Endothelial cell (in vitro differentiated cells): Measurements from ENCODE around the gene NUMA1. TPM values are rescaled to one million over a fixed set of nuclear protein-coding genes. Genes with fewer than 3 reads are reported as not detected.

ENCODE experiments used
- DNase-seq: peaks from one replicate; pipeline ENCODE4 v3.0.0; 2021; ENCODE audit warnings: low spot score
- H3K27ac Mint-ChIP-seq: one replicate; pipeline ENCODE4 v1.8.0; 2021; ENCODE audit warnings: mixed read lengths, inconsistent platforms; ENCODE audit not compliant: unreplicated experiment
- H3K27me3 Mint-ChIP-seq: one replicate; pipeline ENCODE4 v1.8.0; 2021; ENCODE audit warnings: mild to moderate bottlenecking, moderate library complexity, mixed read lengths, inconsistent platforms; ENCODE audit not compliant: unreplicated experiment
- H3K36me3 Mint-ChIP-seq: one replicate; pipeline ENCODE4 v1.8.0; 2021; ENCODE audit warnings: mild to moderate bottlenecking, low read depth, mixed read lengths, inconsistent platforms; ENCODE audit not compliant: unreplicated experiment
- H3K4me1 Mint-ChIP-seq: one replicate; pipeline ENCODE4 v1.8.0; 2021; ENCODE audit warnings: mild to moderate bottlenecking, mixed read lengths, inconsistent platforms; ENCODE audit not compliant: unreplicated experiment
- H3K4me3 Mint-ChIP-seq: one replicate; pipeline ENCODE4 v1.8.0; 2021; ENCODE audit warnings: mild to moderate bottlenecking, mixed read lengths, inconsistent platforms; ENCODE audit not compliant: unreplicated experiment
- H3K9me3 Mint-ChIP-seq: one replicate; pipeline ENCODE4 v1.8.0; 2021; ENCODE audit warnings: mixed read lengths, inconsistent platforms; ENCODE audit not compliant: unreplicated experiment
- CTCF ChIP-seq: fragments of 200-600 bp; sonication (generic); IDR thresholded peaks from one replicate; pipeline ENCODE4 v1.5.0; 2021; ENCODE audit warnings: antibody characterized with exemption; ENCODE audit not compliant: unreplicated experiment
- total RNA-seq: library from RNA; stranded (reverse); fragmentation: NEBNext Ultra II Directional; extraction: Animal tissue kit (Norgen Biotek cat#: 25700); gene quantifications from one replicate; pipeline ENCODE4 v1.2.1, GENCODE V29; 2021; ENCODE audit not compliant: unreplicated experiment

NUMA1 gene
- total RNA-seq, 1 donor from 2014 or later = 173 TPM

- H3K4me3 Mint-ChIP-seq = peak overlapping the region; percentile 93
- TF ChIP-seq CTCF = no peak
- H3K36me3 Mint-ChIP-seq = peaks cover 32% of the 10 kb centered on the region
- H3K4me1 Mint-ChIP-seq = peaks cover 44% of the 10 kb centered on the region
- no peaks in the 10 kb centered on the region for H3K9me3 Mint-ChIP-seq
- DNase-seq = no peak
- peaks cover 28% of the 10 kb centered on the region for H3K27me3 Mint-ChIP-seq
- H3K27ac Mint-ChIP-seq = peak overlapping the region; percentile 98
These were observed 21.8 kb upstream of the NUMA1 start for GRCh38 chr11:72102162-72102561.

DNA sequence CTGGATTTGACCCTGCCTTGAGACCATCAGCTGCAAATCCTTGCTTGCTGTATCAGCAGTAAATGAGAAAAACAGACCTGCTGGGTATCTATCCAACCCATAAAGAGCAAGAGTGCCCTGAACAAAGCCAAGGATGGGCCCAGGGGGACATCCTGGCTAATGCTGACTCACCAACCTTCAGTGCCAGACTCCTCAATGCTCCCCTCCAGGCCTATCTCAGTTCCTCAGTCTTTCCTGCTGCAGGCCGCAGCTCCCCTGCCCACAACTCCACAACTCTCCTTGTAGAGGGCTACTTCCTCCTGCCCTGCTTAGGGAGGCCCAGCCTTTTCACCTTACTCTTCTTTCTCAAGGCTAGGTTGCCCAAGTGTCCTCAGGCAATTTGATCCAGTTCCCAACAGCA is 20.1 kb upstream of the NUMA1 start:
- peaks cover 24% of the 10 kb centered on the region for H3K27me3 Mint-ChIP-seq
- H3K4me1 Mint-ChIP-seq = peaks cover 44% of the 10 kb centered on the region
- no peak for DNase-seq
- TF ChIP-seq CTCF = no peak
- peak overlapping the region; percentile 59 for H3K4me3 Mint-ChIP-seq
- no peaks in the 10 kb centered on the region for H3K9me3 Mint-ChIP-seq
- peaks cover 34% of the 10 kb centered on the region for H3K36me3 Mint-ChIP-seq
- H3K27ac Mint-ChIP-seq = peak overlapping the region; percentile 53

DNA sequence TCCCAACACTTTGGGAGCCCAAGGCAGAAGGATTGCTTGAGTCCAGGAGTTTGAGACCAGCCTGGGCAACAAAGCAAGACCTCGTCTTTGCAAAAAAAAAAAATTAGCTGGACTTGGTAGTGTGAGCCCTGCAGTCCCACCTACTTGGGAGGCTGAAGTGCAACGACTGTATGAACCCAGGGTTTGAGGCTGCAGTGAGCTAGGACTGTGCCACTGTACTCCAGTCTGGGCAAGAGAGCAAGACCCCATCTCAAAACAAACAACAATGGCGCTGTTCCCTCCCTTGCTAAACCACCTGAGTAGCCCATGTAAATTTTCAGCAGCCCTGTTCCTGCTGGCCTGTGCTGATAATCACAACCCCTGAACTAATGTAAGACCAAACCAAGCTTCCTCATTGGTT is 19.7 kb upstream of the NUMA1 start:
- Mint-ChIP-seq H3K27ac (peak overlapping the region; percentile 53), H3K36me3 (peaks cover 34% of the 10 kb centered on the region), H3K27me3 (peaks cover 22% of the 10 kb centered on the region), H3K4me1 (peaks cover 44% of the 10 kb centered on the region), H3K4me3 (peak overlapping the region; percentile 59), H3K9me3 (no peaks in the 10 kb centered on the region)
- TF ChIP-seq CTCF = no peak
- DNase-seq = no peak

GRCh38 chr11:72098741-72099140 is 18.4 kb upstream of the NUMA1 start:
- Mint-ChIP-seq H3K27ac (no peak overlapping the region), H3K36me3 (peaks cover 31% of the 10 kb centered on the region), H3K9me3 (no peaks in the 10 kb centered on the region), H3K4me1 (peaks cover 39% of the 10 kb centered on the region), H3K4me3 (no peak overlapping the region), H3K27me3 (peaks cover 17% of the 10 kb centered on the region)
- no peak for TF ChIP-seq CTCF
- DNase-seq = no peak

GRCh38 chr11:72091292-72091691 is 10.9 kb upstream of the NUMA1 start:
- Mint-ChIP-seq H3K9me3 (no peaks in the 10 kb centered on the region), H3K4me3 (no peak overlapping the region), H3K27me3 (peaks cover 2% of the 10 kb centered on the region), H3K4me1 (peaks cover 19% of the 10 kb centered on the region), H3K36me3 (no peaks in the 10 kb centered on the region), H3K27ac (peak overlapping the region; percentile 30)
- peak; percentile 44 for TF ChIP-seq CTCF
- DNase-seq = peak; percentile 84
